Measurements from ENCODE around the gene CYSTM1.

CYSTM1 gene

GRCh38 chr5:140234377-140234989 is 59.5 kb downstream of the CYSTM1 start:
- Histone ChIP-seq H3K9me3 (ENCODE audit: control insufficient read depth, insufficient read depth, low read length) (no peaks in the 10 kb centered on the region), H3K36me3 (ENCODE audit: control insufficient read depth, low read length) (no peaks in the 10 kb centered on the region), H4K20me1 (ENCODE audit: control insufficient read depth, insufficient read depth, low read depth, low read length) (0 out of 2 replicates have a peak, but pooled peaks cover under 1% of the 10 kb centered on the region), H3K4me2 (ENCODE audit: low read length) (no peak overlapping the region), H3K4me1 (ENCODE audit: control insufficient read depth, low read length) (no peaks in the 10 kb centered on the region), H3K4me3 (ENCODE audit: low read length) (no peak overlapping the region), H3K79me2 (ENCODE audit: control insufficient read depth, low read length) (no peaks in the 10 kb centered on the region), H3K27ac (ENCODE audit: low read depth, low read length) (no peak overlapping the region), H3K9me2 (replicated peaks; ENCODE audit: control insufficient read depth, low read length) (no peaks in the 10 kb centered on the region), H3F3A (ENCODE audit: control insufficient read depth, insufficient read depth) (no peaks in the 10 kb centered on the region), H3K27me3 (ENCODE audit: control insufficient read depth, low read length) (no peaks in the 10 kb centered on the region)
- TF ChIP-seq, protein P1, sequence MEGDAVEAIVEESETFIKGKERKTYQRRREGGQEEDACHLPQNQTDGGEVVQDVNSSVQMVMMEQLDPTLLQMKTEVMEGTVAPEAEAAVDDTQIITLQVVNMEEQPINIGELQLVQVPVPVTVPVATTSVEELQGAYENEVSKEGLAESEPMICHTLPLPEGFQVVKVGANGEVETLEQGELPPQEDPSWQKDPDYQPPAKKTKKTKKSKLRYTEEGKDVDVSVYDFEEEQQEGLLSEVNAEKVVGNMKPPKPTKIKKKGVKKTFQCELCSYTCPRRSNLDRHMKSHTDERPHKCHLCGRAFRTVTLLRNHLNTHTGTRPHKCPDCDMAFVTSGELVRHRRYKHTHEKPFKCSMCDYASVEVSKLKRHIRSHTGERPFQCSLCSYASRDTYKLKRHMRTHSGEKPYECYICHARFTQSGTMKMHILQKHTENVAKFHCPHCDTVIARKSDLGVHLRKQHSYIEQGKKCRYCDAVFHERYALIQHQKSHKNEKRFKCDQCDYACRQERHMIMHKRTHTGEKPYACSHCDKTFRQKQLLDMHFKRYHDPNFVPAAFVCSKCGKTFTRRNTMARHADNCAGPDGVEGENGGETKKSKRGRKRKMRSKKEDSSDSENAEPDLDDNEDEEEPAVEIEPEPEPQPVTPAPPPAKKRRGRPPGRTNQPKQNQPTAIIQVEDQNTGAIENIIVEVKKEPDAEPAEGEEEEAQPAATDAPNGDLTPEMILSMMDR (IDR thresholded peaks at IDR 0.05; ENCODE audit: low read depth, low read length, poor library complexity, severe bottlenecking), result no peak
- TF ChIP-seq EZH2phosphoT487 (IDR thresholded peaks at IDR 0.05; ENCODE audit: borderline replicate concordance, low read length), result no peak

- Histone ChIP-seq H3F3A (ENCODE audit: control insufficient read depth, insufficient read depth) (no peaks in the 10 kb centered on the region), H3K27me3 (ENCODE audit: control insufficient read depth, low read length) (no peaks in the 10 kb centered on the region), H3K4me1 (ENCODE audit: control insufficient read depth, low read length) (no peaks in the 10 kb centered on the region), H3K79me2 (ENCODE audit: control insufficient read depth, low read length) (no peaks in the 10 kb centered on the region), H3K9me2 (replicated peaks; ENCODE audit: control insufficient read depth, low read length) (no peaks in the 10 kb centered on the region), H3K36me3 (ENCODE audit: control insufficient read depth, low read length) (no peaks in the 10 kb centered on the region), H3K4me3 (ENCODE audit: low read length) (no peak overlapping the region), H3K4me2 (ENCODE audit: low read length) (no peak overlapping the region), H3K27ac (ENCODE audit: low read depth, low read length) (no peak overlapping the region), H4K20me1 (ENCODE audit: control insufficient read depth, insufficient read depth, low read depth, low read length) (0 out of 2 replicates have a peak, but pooled peaks cover 3% of the 10 kb centered on the region), H3K9me3 (ENCODE audit: control insufficient read depth, insufficient read depth, low read length) (no peaks in the 10 kb centered on the region)
- TF ChIP-seq EZH2phosphoT487 (IDR thresholded peaks at IDR 0.05; ENCODE audit: borderline replicate concordance, low read length), result no peak
- TF ChIP-seq, protein P1 (IDR thresholded peaks at IDR 0.05; ENCODE audit: low read depth, low read length, poor library complexity, severe bottlenecking), result no peak
Measured at GRCh38 chr5:140235791-140236551, 61.0 kb downstream of the CYSTM1 start.

GRCh38 chr5:140236891-140237598 is 62.1 kb downstream of the CYSTM1 start:
- Histone ChIP-seq H3K9me3 (ENCODE audit: control insufficient read depth, insufficient read depth, low read length) (no peaks in the 10 kb centered on the region), H3K4me3 (ENCODE audit: low read length) (no peak overlapping the region), H3F3A (ENCODE audit: control insufficient read depth, insufficient read depth) (no peaks in the 10 kb centered on the region), H3K9me2 (replicated peaks; ENCODE audit: control insufficient read depth, low read length) (no peaks in the 10 kb centered on the region), H3K36me3 (ENCODE audit: control insufficient read depth, low read length) (no peaks in the 10 kb centered on the region), H4K20me1 (ENCODE audit: control insufficient read depth, insufficient read depth, low read depth, low read length) (0 out of 2 replicates have a peak, but pooled peaks cover 3% of the 10 kb centered on the region), H3K4me1 (ENCODE audit: control insufficient read depth, low read length) (no peaks in the 10 kb centered on the region), H3K27me3 (ENCODE audit: control insufficient read depth, low read length) (no peaks in the 10 kb centered on the region), H3K4me2 (ENCODE audit: low read length) (no peak overlapping the region), H3K79me2 (ENCODE audit: control insufficient read depth, low read length) (no peaks in the 10 kb centered on the region), H3K27ac (ENCODE audit: low read depth, low read length) (no peak overlapping the region)
- TF ChIP-seq, protein P1 (IDR thresholded peaks at IDR 0.05; ENCODE audit: low read depth, low read length, poor library complexity, severe bottlenecking), result no peak
- no peak for TF ChIP-seq EZH2phosphoT487 (IDR thresholded peaks at IDR 0.05; ENCODE audit: borderline replicate concordance, low read length)

Measured in DOHH2 (cell line).